OCI-M1 (cell line): ENCODE data around the gene PLGRKT.
A peak's percentile ranks its signal among the peaks of the same experiment; 100 is the strongest.
"Not testable (repeated sequence)": the region's sequence is repeated elsewhere in the genome, so short reads cannot be mapped to it uniquely, and the experiment has no call there.

ENCODE experiments used
- DNase-seq: peaks from one replicate; lab custom pipeline; 2025; lab: John Stamatoyannopoulos, UW

The PLGRKT gene

DNA sequence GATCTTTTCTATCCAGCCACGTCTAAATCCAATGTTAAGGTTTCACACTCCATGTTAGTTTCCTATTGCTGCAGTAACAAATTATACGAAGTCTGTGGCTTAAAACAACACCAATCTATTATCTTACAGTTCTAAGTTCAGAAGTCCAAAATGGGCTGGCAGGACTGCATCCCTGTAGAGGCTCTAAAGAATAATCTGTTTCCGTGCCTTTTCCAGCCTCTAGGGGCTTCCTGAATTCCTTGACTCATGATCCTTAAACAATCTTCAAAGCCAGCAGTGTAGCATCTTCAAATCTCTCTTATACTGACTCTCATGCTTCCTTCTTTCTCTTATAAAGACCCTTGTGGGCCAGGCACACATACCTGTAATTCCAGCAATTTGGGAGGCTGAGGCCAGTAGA lies 6.8 kb downstream of the PLGRKT start:
- no peak for DNase-seq

- no peak for DNase-seq
These were observed 7.7 kb downstream of the PLGRKT start for GRCh38 chr9:5429873-5430564.

DNA sequence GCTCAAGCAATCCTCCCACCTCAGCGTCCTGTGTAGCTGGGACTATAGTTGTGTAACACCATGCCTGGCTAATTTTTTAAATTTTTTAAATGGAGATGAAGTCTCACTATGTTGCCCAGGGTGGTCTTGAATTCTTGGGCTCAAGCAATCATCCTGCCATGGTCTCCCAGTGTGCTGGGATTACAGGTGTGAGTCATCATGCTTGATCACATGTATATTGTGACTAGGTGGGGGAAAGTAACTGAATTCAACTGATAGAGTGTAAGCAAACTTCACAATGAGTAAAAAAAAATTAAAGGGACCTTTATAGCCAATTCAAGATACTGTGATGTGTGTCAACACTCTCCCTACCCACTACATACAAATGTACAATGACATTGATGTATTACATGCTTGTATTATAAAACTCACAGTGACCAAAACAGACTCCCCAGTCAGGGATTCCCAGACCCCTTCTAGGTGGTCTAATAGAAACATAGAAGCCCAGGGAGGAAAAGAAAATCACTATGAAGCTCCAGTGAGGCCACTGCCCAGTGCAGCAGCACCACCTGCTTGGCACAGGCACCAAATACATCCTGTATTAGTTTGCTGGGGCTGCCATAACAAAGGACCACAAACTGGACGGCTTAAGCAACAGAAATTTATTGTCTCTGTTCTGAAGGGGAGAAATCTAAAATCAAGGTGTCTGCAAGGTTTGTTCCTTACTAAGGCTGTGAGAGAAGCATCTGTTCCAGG lies 8.8 kb downstream of the PLGRKT start:
- no peak for DNase-seq

GRCh38 chr9:5428172-5428571 lies 9.6 kb downstream of the PLGRKT start:
- DNase-seq: no peak

DNA sequence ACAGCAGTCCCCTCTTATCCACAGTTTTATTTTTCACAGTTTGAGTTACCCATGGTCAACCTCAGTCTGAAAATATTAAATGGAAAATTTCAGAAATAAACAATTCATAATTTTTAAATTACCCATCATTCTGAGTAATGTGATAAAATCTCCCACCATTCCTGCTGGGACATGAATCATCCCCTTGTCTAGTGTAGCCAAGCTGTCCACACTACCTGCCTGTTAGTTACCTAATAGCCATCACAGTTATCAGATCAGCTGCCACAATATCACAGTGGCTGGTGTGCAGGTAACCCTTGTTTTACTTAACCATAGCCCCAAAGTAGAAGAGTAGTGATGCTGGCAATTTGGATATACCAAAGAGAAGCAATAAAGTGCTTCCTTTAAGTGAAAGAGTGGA lies 10.7 kb downstream of the PLGRKT start:
- no peak for DNase-seq

DNA sequence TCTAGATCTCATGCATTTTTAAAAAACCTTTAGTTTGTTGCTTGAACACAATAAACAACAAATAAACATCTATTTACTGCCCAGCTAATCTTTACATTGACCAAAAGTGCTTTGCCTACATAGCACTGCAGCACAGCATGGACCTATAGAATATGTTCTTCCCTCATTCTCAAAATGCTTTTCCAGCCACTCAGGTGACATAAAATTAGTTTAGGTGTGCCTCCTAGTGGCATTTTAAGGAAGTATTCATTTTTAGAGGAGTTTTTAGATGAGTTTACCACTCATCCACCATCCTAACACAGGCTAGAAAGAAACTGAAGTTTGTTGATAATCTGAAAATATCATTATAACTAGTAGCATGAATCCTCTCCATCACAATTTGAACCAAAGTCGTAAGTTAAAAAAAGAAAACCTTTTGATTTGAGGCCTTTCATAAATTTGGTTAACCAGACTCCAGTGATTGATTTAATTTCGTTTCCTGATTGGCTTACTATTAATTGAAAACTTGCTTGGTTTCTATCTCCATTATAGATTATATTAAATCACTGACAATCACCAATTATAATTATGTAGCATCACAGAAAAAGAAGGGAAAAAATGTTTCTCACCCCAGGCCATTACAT lies 12.6 kb downstream of the PLGRKT start:
- DNase-seq: peak; percentile 99

DNA sequence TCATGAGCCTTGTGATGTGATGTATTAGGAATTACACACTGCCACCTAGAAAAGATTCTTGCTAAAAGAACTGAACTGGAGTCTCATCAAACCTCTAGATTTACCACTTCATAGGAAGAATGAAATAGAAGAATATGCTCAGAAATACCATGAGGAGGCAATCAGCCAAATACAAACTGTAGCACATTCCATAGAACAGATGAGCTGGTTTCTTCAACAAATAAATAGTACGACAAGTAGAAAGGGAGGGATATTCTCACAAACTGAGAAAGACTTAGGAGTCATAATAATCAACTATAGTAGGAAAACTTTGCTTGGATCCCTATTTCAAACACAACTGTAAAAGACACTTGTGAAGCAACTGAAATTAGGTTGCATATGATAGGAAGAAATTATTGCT lies 15.4 kb downstream of the PLGRKT start:
- DNase-seq: no peak

DNA sequence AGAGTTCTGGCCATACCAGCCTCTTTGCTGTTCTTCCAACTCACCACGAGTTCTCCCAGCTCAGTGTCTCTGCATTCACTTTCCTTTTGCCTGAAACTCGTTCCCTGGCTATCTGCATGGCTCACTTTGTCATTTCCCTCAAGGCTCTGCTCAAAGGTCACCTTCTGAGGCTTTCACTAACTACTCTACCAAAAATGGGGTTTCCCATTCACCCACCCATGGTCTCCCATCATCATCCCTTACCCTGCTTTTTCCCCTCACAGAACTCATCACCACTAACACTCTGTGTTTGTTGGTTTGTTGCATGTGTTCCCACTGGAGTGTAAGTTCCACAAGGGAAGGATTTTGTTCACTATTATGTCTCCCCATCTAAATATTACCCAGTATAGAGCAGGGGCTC lies 16.6 kb downstream of the PLGRKT start:
- no peak for DNase-seq

- no peak for DNase-seq
These were observed 17.7 kb downstream of the PLGRKT start for GRCh38 chr9:5419987-5420386.

- no peak for DNase-seq
These were observed 19.2 kb downstream of the PLGRKT start for GRCh38 chr9:5418481-5418880.

DNA sequence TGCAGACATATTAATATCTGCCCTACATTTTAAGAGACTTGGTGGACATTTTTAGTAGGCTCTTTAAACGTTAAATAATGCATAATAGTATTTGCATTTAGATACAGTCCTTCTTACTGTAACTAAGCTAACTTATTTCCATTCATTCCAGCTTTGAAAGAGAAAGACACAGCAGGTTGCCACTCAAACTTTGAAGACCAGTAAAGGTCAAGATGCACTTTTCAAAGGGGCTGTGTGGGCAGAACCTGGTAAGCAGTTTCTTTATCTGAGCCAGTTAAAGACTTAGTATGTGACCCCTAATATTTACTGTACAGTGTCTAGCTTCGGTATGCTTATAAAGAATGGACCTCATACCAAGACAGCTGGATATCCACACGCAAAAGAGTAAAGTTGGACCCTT lies 20.8 kb downstream of the PLGRKT start:
- no peak for DNase-seq

GRCh38 chr9:5408596-5408995 lies 29.1 kb downstream of the PLGRKT start:
- DNase-seq: peak; percentile 86

DNA sequence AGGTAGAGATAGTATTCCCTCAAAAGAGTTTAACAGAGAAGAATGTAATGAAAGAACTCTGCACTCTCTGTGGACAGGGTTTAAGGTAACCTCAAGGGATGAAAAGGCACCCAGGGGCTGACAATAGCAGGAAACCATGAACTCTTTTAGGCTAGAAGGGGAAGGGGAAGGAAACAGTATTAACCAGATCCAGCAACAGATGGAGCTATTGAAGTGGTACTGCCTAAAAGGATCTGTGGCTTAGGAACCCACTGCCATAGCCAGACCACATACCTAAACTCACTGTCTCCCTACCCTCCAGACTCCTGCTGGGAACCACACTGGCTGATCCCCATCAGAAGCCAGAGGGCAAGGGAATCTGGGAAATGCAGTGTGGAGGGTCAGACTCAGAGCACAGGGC lies 35.5 kb downstream of the PLGRKT start:
- DNase-seq: peak; percentile 80

DNA sequence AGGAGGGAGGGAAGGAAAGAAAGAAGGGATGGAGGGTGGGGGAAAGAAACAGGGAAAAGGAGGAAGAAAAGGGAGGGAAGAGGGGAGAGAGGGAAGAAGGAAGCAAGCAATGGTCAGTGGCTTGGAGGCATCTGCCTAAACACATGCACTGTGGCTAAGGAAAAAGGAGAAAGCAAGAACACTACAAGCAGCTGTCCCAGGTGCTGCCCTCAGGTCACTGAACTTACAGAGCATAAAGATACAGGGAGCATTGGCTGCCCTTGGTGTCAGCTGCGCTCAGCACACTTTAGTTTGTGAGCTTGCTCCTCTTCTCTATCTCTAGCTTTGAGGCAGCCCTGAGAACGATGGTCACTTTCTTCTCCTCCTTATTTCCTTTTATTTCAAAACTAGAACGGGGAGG lies 40.2 kb downstream of the PLGRKT start:
- peak; percentile 82 for DNase-seq

DNA sequence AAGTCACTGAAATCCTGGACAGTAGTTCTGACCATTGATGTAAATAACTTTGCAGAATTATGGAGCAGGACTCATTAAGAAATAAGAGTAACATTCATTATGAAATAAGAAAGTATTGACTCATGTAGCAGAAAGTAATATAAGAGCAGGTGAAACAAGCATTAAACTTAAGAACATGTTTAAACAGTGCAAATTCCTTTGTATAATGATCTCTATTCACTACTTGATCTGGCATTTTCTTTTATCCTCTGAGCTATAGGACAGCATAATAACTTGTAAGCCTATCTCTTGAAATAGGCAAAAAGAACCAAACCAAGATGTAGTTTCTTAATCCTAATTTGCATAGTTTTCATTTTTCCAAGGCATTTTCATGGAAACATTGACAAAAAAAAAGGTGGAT lies 42.3 kb downstream of the PLGRKT start:
- DNase-seq: no peak

GRCh38 chr9:5393976-5394375 lies 43.7 kb downstream of the PLGRKT start:
- not testable (repeated sequence) for DNase-seq

DNA sequence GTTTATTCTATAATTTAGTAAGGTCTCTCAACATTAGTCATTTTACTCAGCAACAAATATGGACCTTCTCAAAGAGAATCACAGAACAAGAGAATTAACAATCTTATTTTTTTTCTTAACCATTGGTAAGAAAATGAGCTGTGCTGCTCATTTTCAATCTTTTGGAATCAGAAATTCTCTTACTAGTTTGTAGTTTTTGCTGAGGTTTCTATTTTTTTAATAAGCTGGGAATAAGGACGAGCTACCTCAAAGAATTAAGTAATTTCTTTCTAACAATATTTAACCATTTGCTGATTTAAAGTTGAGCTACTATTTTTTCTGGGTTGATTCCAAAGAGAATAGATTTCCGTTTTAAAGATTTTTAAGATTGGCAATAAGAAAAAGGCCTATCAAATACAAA lies 44.2 kb downstream of the PLGRKT start:
- DNase-seq: no peak

- DNase-seq: no peak
These were observed 45.4 kb downstream of the PLGRKT start for GRCh38 chr9:5392285-5392684.

DNA sequence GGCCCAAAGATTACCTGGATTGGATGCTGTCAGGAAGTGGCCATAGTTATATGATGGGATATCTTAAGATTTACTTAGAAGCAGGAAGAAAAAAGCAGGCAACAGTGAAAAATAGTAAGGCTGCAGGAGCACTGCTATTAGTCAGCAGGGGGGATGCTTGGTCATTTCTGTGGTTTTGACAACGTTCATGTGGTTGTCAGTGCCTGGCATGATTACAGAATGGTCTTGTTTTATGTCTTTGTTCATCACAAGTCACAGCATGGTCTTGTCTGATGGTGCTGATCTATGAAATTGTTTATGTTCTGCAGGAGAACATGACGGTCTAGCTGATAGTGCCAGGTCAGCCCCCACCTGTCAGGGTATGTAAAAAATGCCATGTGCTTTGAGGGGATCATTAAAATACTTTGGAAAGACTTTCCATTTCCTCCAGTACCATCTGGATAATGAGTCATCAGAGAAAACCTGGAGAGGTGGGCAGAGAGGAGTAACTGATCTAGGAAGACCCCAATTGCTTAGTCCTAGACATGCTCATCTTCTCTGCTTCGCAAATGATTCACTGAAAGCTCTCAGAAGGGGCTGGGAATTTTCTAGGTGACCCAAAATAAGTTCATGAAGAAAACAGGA lies 48.5 kb downstream of the PLGRKT start:
- DNase-seq: peak; percentile 100

DNA sequence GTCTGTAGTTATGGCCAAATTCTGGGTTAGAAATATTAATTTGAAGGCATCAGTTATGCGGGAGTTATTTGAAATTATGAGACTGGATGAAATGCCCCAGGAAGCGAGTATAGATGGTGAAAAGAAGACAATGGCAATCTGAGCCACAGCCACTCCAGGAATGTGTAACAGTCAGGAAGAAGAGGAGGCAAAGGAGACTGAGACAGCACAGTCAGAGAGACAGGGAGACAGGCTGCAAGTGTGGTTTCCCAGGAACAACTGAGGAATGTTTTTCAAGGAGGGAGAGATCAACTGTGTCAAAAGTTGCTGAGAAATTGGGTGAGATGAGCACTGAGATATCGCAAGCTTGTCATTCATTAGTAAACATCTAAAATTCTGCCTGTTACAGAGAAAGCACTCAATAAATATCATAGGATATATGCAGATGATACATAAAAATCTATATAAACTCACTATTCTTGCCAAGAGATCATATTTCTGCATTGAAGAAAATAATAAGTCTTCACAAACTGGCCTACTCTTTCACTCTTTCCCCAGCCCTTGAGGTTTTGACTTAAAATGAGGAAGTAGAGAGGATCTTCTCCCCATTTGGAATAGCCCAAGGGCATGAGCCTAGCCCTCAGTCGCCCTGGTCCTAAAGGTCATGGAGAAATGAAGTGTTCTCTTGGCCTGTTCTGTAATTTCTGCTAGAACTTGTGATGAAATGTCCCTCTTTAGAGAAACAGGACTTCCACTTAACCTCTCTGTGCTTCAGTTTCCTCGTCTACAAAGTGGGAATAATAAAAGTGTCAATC lies 49.5 kb downstream of the PLGRKT start:
- DNase-seq: peak; percentile 100

GRCh38 chr9:5384436-5384835 lies 53.3 kb downstream of the PLGRKT start:
- peak; percentile 90 for DNase-seq

DNA sequence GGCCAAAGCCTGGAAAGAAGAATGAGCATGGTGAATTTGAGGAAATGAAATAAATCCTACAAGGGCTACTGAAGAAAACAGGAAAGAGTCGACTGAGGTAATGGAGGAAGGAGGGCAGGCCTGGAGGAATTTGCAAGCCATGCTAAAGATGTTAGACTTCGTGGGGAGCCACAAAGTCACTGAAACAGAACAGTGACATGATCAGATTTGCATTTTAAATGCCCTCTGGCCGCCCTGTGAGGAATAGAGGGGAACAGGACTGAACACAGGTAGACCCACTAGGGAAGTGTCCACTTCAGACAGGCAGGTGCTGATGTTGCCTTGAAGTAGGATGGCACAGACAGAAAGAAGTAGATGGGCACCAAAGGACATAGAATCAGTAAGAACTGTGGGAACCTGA lies 55.2 kb downstream of the PLGRKT start:
- no peak for DNase-seq
